HCT116 (cell line): ENCODE measurements around the gene COL9A3. TPM values are rescaled to one million over a fixed set of nuclear protein-coding genes. Genes with fewer than 3 reads are reported as not detected.

ENCODE experiments used
- ATAC-seq: fragments of 200-7000 bp; cut with Tn5 transposase; 2 replicates; pipeline ENCODE4 v1.9.1; 2020; ENCODE audit warnings: mild to moderate bottlenecking, moderate library complexity
- BruUV-seq: library from RNA; stranded (reverse); fragments of 400-500 nt; replicated peaks from 2 replicates; lab custom pipeline; 2021; lab: Mats Ljungman, UMichigan
- CTCF ChIA-PET: fragments of 300-600 bp; sonication (Branson Sonifier 250); formaldehyde crosslinking; loops from one replicate; lab custom pipeline; 2021; ENCODE audit warnings: antibody characterized with exemption; lab: Charles Lee
- POLR2A ChIA-PET: fragments of 300-600, 350-600 bp; sonication (Branson Sonifier 250); formaldehyde crosslinking; loops from one replicate; lab custom pipeline; 2021; ENCODE audit warnings: antibody characterized with exemption; lab: Charles Lee
- RAD21 ChIA-PET, 2 experiments: fragments of 300-600 bp; sonication (Branson Sonifier 250); formaldehyde crosslinking; loops; one replicate each; lab custom pipeline; 2023; ENCODE audit warnings: low total read pairs in 2 of 2; ENCODE audit not compliant: uncharacterized antibody in 2 of 2, unreplicated experiment in 2 of 2, low non-redundant PET in 1 of 2; lab: Charles Lee
- DNase-seq: peaks from one replicate; pipeline ENCODE4 v3.0.0-alpha.2; 2010; ENCODE audit warnings: low read depth, low spot score
- H2AFZ ChIP-seq: fragments of 200-600 bp; shearing (Covaris generic), sonication (generic); 2 replicates; pipeline ENCODE4 v1.6.1; 2017; ENCODE audit warnings: low read depth, mixed run types, mixed read lengths, antibody characterized with exemption, low read length; ENCODE audit not compliant: poor library complexity, severe bottlenecking
- H3K27ac ChIP-seq: 2 replicates; pipeline ENCODE4 v1.5.1; 2012; ENCODE audit warnings: low read depth, low read length
- H3K27me3 ChIP-seq: fragments of 200-600 bp; sonication (generic); 2 replicates; pipeline ENCODE4 v1.6.1; 2016; ENCODE audit warnings: mixed run types, low read length, mixed read lengths; ENCODE audit not compliant: insufficient read depth
- H3K36me3 ChIP-seq, 2 experiments: fragments of 200-500 bp in 1 of 2; fragments of 200-600 bp in 1 of 2; sonication (Bioruptor generic) in 1 of 2; sonication (generic) in 1 of 2; 2 replicates each; pipeline versions ENCODE4 v1.5.1 to v1.6.1; 2014 to 2016; ENCODE audit warnings: low read length in 2 of 2, inconsistent platforms in 1 of 2, mixed read lengths in 1 of 2, mixed run types in 1 of 2; ENCODE audit not compliant: insufficient read depth in 2 of 2, control insufficient read depth in 1 of 2
- H3K4me1 ChIP-seq, 2 experiments: fragments of 200-600 bp in 1 of 2; sonication (generic) in 1 of 2; 2 replicates each; pipeline versions ENCODE4 v1.5.1 to v1.6.1; 2012 to 2017; ENCODE audit warnings: low read length in 2 of 2, inconsistent platforms in 1 of 2, mild to moderate bottlenecking in 1 of 2, mixed read lengths in 1 of 2, mixed run types in 1 of 2, moderate library complexity in 1 of 2; ENCODE audit not compliant: insufficient read depth in 2 of 2, control insufficient read depth in 1 of 2
- H3K4me2 ChIP-seq: fragments of 200-600 bp; sonication (generic); 2 replicates; pipeline ENCODE4 v1.6.1; 2017; ENCODE audit warnings: mixed run types, low read length, mixed read lengths
- H3K4me3 ChIP-seq, 2 experiments: fragments of 200-600 bp in 1 of 2; sonication (generic) in 1 of 2; replicated peaks in 1 of 2; 2 replicates each; pipeline ENCODE4 v1.5.1; 2011 to 2016; ENCODE audit warnings: low read length in 2 of 2, control low read depth in 1 of 2, low read depth in 1 of 2, mild to moderate bottlenecking in 1 of 2, mixed read lengths in 1 of 2, mixed run types in 1 of 2
- H3K79me2 ChIP-seq: fragments of 200-600 bp; sonication (generic); 2 replicates; pipeline ENCODE4 v1.6.1; 2017; ENCODE audit warnings: mild to moderate bottlenecking, mixed run types, low read length, moderate library complexity, mixed read lengths; ENCODE audit not compliant: insufficient read depth
- H3K9ac ChIP-seq: fragments of 200-600 bp; sonication (generic); 2 replicates; pipeline ENCODE4 v1.6.1; 2016; ENCODE audit warnings: low read length, mixed read lengths
- H3K9me2 ChIP-seq: fragments of 200-600 bp; sonication (generic), shearing (Covaris generic); 2 replicates; pipeline ENCODE4 v1.6.1; 2017; ENCODE audit warnings: mixed run types, mild to moderate bottlenecking, moderate library complexity; ENCODE audit not compliant: insufficient read depth
- H3K9me3 ChIP-seq, 2 experiments: fragments of 200-500 bp in 1 of 2; fragments of 200-600 bp in 1 of 2; sonication (Bioruptor generic) in 1 of 2; sonication (generic) in 1 of 2; 2 replicates each; pipeline ENCODE4 v1.6.1; 2014 to 2017; ENCODE audit warnings: low read length in 2 of 2, mixed read lengths in 2 of 2, inconsistent platforms in 1 of 2, low read depth in 1 of 2, mild to moderate bottlenecking in 1 of 2, mixed run types in 1 of 2, moderate library complexity in 1 of 2; ENCODE audit not compliant: control insufficient read depth in 1 of 2, insufficient read depth in 1 of 2
- H4K20me1 ChIP-seq: fragments of 200-600 bp; sonication (generic), shearing (Covaris generic); 2 replicates; pipeline ENCODE4 v1.6.1; 2017; ENCODE audit warnings: mixed run types, mild to moderate bottlenecking, moderate library complexity; ENCODE audit not compliant: insufficient read depth
- EGR1 ChIP-seq: IDR thresholded peaks from 2 replicates; pipeline ENCODE4 v1.6.1; 2012; ENCODE audit warnings: low read depth
- EZH2phosphoT487 ChIP-seq: fragments of 200-600 bp; IDR thresholded peaks from 2 replicates; pipeline ENCODE4 v1.6.1; 2018; ENCODE audit warnings: antibody characterized with exemption, borderline replicate concordance
- JUND ChIP-seq: IDR thresholded peaks from 2 replicates; pipeline ENCODE4 v1.6.1; 2012
- POLR2A ChIP-seq: IDR thresholded peaks from 2 replicates; pipeline ENCODE4 v1.7.0; 2011; ENCODE audit warnings: borderline replicate concordance; ENCODE audit not compliant: insufficient read depth, insufficient read length; ENCODE audit errors: extremely low read depth
- POLR2AphosphoS5 ChIP-seq: IDR thresholded peaks from 2 replicates; pipeline ENCODE4 v1.6.1; 2011; ENCODE audit warnings: mild to moderate bottlenecking, low read depth, low read length, moderate library complexity
- SRF ChIP-seq: IDR thresholded peaks from 2 replicates; pipeline ENCODE4 v1.6.1; 2012; ENCODE audit warnings: low read depth
- TCF7L2 ChIP-seq: IDR thresholded peaks from 2 replicates; pipeline ENCODE4 v1.7.0; 2011; ENCODE audit warnings: borderline replicate concordance, inconsistent platforms; ENCODE audit not compliant: insufficient read depth, insufficient read length; ENCODE audit errors: extremely low read depth
- ZFX ChIP-seq: fragments of 450-650 bp; IDR thresholded peaks from 2 replicates; pipeline ENCODE4 v1.6.1; 2017
- ZNF274 ChIP-seq: fragments of 200-500 bp; sonication (Bioruptor generic); IDR thresholded peaks from 2 replicates; pipeline ENCODE4 v1.6.1; 2014; ENCODE audit warnings: mild to moderate bottlenecking, low read depth, low read length, inconsistent platforms
- intact Hi-C: fragments of 100-400 bp; cut with micrococcal nuclease; formaldehyde crosslinking; loops from 2 replicates; pipeline ENCODE4 v1.10.0; 2022
- total RNA-seq: library from RNA; stranded (reverse); gene quantifications from one replicate; pipeline ENCODE4 v1.2.1, GENCODE V29; 2021; ENCODE audit not compliant: unreplicated experiment
- TF ChIP-seq, protein P1 (sequence below), 3 experiments: fragments of 200-600 bp in 1 of 3; sonication (generic) in 1 of 3; IDR thresholded peaks in 2 of 3; conservative IDR thresholded peaks in 1 of 3; 2 replicates each; pipeline ENCODE4 v1.5.1; 2012 to 2017; ENCODE audit warnings: low read depth in 2 of 3, low read length in 2 of 3, antibody characterized with exemption in 1 of 3, borderline replicate concordance in 1 of 3, control low read depth in 1 of 3, mild to moderate bottlenecking in 1 of 3, mixed read lengths in 1 of 3, mixed run types in 1 of 3, moderate library complexity in 1 of 3; ENCODE audit not compliant: insufficient read depth in 1 of 3
- TF ChIP-seq, protein P2 (sequence below): IDR thresholded peaks from 2 replicates; pipeline ENCODE4 v1.6.1; 2012
- TF ChIP-seq, protein P3 (sequence below): IDR thresholded peaks from 2 replicates; pipeline ENCODE4 v1.6.1; 2012
- TF ChIP-seq, protein P4 (sequence below): IDR thresholded peaks from 2 replicates; pipeline ENCODE4 v1.6.1; 2011; ENCODE audit warnings: mild to moderate bottlenecking, low read length, moderate library complexity; ENCODE audit not compliant: insufficient replicate concordance; ENCODE audit errors: extremely low read depth

The COL9A3 gene
- total RNA-seq, 1 experiment from 2014 or later, result 29.7 TPM

DNA sequence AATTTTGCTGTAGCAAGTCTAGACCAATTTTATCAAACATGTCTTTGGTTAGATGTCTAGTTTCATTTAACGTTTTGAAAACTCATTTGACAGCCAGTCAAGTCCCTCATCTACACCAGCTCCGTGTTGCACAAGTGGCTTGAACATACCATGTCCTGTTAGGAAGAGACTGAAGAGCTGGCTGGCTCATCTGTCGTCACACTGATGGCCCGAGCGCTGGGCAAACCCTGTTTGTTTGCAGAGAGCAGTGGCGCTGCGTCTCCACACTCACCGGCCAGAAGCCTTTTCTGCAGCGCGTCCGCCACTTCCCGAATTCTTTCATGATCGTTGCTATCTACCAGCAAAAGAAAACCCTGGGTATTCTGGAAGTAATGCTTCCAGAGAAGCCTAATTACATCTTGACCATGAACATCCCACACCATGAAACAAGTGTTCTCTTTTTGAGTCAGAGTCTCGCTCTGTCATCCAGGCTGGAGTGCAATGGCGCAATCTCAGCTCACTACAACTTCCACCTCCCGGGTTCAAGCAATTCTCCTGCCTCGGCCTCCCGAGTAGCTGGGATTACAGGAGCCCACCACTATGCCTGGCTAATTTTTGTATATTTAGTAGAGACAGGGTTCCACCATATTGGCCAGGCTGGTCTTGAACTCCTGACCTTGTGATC lies 55.5 kb downstream of the COL9A3 start (continued):
- TF ChIP-seq, protein P1, sequence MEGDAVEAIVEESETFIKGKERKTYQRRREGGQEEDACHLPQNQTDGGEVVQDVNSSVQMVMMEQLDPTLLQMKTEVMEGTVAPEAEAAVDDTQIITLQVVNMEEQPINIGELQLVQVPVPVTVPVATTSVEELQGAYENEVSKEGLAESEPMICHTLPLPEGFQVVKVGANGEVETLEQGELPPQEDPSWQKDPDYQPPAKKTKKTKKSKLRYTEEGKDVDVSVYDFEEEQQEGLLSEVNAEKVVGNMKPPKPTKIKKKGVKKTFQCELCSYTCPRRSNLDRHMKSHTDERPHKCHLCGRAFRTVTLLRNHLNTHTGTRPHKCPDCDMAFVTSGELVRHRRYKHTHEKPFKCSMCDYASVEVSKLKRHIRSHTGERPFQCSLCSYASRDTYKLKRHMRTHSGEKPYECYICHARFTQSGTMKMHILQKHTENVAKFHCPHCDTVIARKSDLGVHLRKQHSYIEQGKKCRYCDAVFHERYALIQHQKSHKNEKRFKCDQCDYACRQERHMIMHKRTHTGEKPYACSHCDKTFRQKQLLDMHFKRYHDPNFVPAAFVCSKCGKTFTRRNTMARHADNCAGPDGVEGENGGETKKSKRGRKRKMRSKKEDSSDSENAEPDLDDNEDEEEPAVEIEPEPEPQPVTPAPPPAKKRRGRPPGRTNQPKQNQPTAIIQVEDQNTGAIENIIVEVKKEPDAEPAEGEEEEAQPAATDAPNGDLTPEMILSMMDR (IDR thresholded peaks at IDR 0.05 in 2 of 3, conservative IDR thresholded peaks at IDR 0.05 in 1 of 3; ENCODE audit: borderline replicate concordance in 1 of 3, insufficient read depth in 1 of 3, low read depth in 2 of 3, low read length in 2 of 3), result no peak
- TF ChIP-seq, protein P2, sequence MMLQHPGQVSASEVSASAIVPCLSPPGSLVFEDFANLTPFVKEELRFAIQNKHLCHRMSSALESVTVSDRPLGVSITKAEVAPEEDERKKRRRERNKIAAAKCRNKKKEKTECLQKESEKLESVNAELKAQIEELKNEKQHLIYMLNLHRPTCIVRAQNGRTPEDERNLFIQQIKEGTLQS, result no peak
- TF ChIP-seq JUND (no peak), TCF7L2 (no peak), ZFX (no peak), POLR2A (no peak), POLR2AphosphoS5 (no peak), SRF (no peak)

DNA sequence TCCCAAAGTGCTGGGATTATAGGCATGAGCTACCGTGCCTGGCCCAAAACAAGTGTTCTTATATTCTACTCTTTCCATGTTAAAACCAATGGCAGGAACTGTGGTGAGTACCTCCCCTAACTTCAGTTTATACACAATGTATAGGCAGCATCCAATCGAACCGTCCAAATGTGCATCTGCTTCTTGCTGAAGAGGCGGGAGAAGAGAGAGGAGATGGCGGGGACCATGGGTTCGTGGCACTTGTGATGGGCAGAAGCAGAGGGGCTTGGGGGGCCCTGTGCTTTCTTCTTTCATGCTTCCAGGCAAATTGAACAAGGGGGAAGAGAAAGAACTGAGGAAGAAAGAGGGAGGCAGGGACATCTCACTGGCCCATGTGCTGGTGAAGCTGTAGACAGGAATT lies 56.0 kb downstream of the COL9A3 start:
- H3K9me3 ChIP-seq, result no peaks in the 10 kb centered on the region; a peak in 1 of 4 replicates
- no peak overlapping the region for H3K9ac ChIP-seq
- POLR2A ChIA-PET, result no interaction called here
- no peak overlapping the region for H3K4me2 ChIP-seq
- H3K4me3 ChIP-seq, result no peak overlapping the region
- intact Hi-C loops, result loop anchor here (1.0 kb wide), 1 partner anchor 136 kb away; no protein-coding TSS in a partner anchor
- H3K4me1 ChIP-seq, result peaks cover 13 to 26% of the 10 kb centered on the region in 2 experiments
- H3K27ac ChIP-seq, result no peak overlapping the region
- H3K36me3 ChIP-seq, result no peaks in the 10 kb centered on the region
- H4K20me1 ChIP-seq, result no peaks in the 10 kb centered on the region
- DNase-seq, result no peak
- CTCF ChIA-PET, result interaction anchor here (2.3 kb wide), 1 partner anchor 11 kb away, joined by 7 read pairs; the partner anchor contains the start of gene TCFL5
- no peaks in the 10 kb centered on the region for H3K27me3 ChIP-seq
- H2AFZ ChIP-seq, result no peak overlapping the region
- no TSS peak for BruUV-seq
- no peaks in the 10 kb centered on the region for H3K9me2 ChIP-seq
- H3K79me2 ChIP-seq, result no peaks in the 10 kb centered on the region
- ATAC-seq, result no peak
- no peak for TF ChIP-seq EZH2phosphoT487
- TF ChIP-seq EGR1, result no peak
- TF ChIP-seq, protein P3, sequence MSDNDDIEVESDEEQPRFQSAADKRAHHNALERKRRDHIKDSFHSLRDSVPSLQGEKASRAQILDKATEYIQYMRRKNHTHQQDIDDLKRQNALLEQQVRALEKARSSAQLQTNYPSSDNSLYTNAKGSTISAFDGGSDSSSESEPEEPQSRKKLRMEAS, result no peak
- TF ChIP-seq, protein P4, sequence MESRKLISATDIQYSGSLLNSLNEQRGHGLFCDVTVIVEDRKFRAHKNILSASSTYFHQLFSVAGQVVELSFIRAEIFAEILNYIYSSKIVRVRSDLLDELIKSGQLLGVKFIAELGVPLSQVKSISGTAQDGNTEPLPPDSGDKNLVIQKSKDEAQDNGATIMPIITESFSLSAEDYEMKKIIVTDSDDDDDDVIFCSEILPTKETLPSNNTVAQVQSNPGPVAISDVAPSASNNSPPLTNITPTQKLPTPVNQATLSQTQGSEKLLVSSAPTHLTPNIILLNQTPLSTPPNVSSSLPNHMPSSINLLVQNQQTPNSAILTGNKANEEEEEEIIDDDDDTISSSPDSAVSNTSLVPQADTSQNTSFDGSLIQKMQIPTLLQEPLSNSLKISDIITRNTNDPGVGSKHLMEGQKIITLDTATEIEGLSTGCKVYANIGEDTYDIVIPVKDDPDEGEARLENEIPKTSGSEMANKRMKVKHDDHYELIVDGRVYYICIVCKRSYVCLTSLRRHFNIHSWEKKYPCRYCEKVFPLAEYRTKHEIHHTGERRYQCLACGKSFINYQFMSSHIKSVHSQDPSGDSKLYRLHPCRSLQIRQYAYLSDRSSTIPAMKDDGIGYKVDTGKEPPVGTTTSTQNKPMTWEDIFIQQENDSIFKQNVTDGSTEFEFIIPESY, result no peak
- no peak for TF ChIP-seq ZNF274
- TF ChIP-seq, all 23 proteins: peak for 0
- RAD21 ChIA-PET, result no interaction called here
